Natural killer cell (primary cell): ENCODE measurements around the gene TRAF4. TPM values are rescaled to one million over a fixed set of nuclear protein-coding genes. Genes with fewer than 3 reads are reported as not detected.

ENCODE experiments used
- ATAC-seq, 3 donors: fragments of 150-1000 bp in 2 of 3; fragments of 200-7000 bp in 1 of 3; cut with Tn5 transposase; 1 replicate in 1 of 3; 2 replicates in 2 of 3; pipeline ENCODE4 v1.10.0; 2021; ENCODE audit warnings: mild to moderate bottlenecking in 2 of 3, moderate library complexity in 2 of 3
- DNase-seq, 2 donors: peaks; one replicate each; pipeline versions ENCODE4 v3.0.0 to v3.0.0-alpha.2; 2013 to 2021; ENCODE audit warnings: mixed read lengths in 1 of 2
- H3K27ac ChIP-seq: one replicate; pipeline ENCODE4 v1.5.1; 2013; ENCODE audit warnings: mild to moderate bottlenecking, low read length
- H3K27me3 ChIP-seq: one replicate; pipeline ENCODE4 v1.6.1; 2013; ENCODE audit warnings: low read length; ENCODE audit not compliant: control insufficient read depth, insufficient read depth
- H3K36me3 ChIP-seq: one replicate; pipeline ENCODE4 v1.6.1; 2013; ENCODE audit warnings: low read length; ENCODE audit not compliant: control insufficient read depth, insufficient read depth
- H3K4me1 ChIP-seq: one replicate; pipeline ENCODE4 v1.6.1; 2013; ENCODE audit warnings: low read length; ENCODE audit not compliant: control insufficient read depth, insufficient read depth
- H3K4me3 ChIP-seq: one replicate; pipeline ENCODE4 v1.5.1; 2013; ENCODE audit warnings: low read length
- H3K9me3 ChIP-seq: one replicate; pipeline ENCODE4 v1.6.1; 2013; ENCODE audit warnings: low read length; ENCODE audit not compliant: control insufficient read depth, insufficient read depth
- H3K27ac Mint-ChIP-seq, 2 donors: one replicate each; pipeline ENCODE4 v1.8.0; 2022; ENCODE audit warnings: mild to moderate bottlenecking in 2 of 2, mixed read lengths in 2 of 2, moderate library complexity in 1 of 2
- H3K27me3 Mint-ChIP-seq, 2 donors: one replicate each; pipeline ENCODE4 v1.8.0; 2022; ENCODE audit warnings: low read depth in 2 of 2, mixed read lengths in 2 of 2
- H3K36me3 Mint-ChIP-seq: one replicate; pipeline ENCODE4 v1.8.0; 2022; ENCODE audit warnings: mixed read lengths
- H3K4me1 Mint-ChIP-seq, 2 donors: one replicate each; pipeline ENCODE4 v1.8.0; 2022; ENCODE audit warnings: mixed read lengths in 2 of 2
- H3K4me3 Mint-ChIP-seq: one replicate; pipeline ENCODE4 v1.8.0; 2022; ENCODE audit warnings: mild to moderate bottlenecking, moderate library complexity, mixed read lengths
- H3K9me3 Mint-ChIP-seq, 2 donors: one replicate each; pipeline ENCODE4 v1.8.0; 2022; ENCODE audit warnings: mixed read lengths in 2 of 2
- WGBS: methylation state at CpG from one replicate; pipeline ENCODE4 v1.1.7; 2013; ENCODE audit warnings: missing lambda C conversion rate; ENCODE audit not compliant: insufficient coverage; 5-methylcytosine and 5-hydroxymethylcytosine counted together
- intact Hi-C: fragments of 100-400 bp; cut with micrococcal nuclease; formaldehyde crosslinking; loops from one replicate; pipeline ENCODE4 v1.14.2; 2022
- total RNA-seq, 4 donors: library from RNA; stranded (reverse); fragments of 120-200 nt in 1 of 4; gene quantifications; one replicate each; pipeline versions ENCODE4 v1.2.3 to v1.2.4, GENCODE V29; 2013 to 2022
- TF ChIP-seq, protein P1 (sequence below): fragments of 200-600 bp; IDR thresholded peaks from one replicate; pipeline ENCODE4 v1.8.0; 2022; ENCODE audit warnings: antibody characterized with exemption

Gene TRAF4
- total RNA-seq, 3 donors from 2014 or later (not counting 1 experiment from before 2014, with no cell fraction given), result 97.8 to 209 (median 122) TPM

DNA sequence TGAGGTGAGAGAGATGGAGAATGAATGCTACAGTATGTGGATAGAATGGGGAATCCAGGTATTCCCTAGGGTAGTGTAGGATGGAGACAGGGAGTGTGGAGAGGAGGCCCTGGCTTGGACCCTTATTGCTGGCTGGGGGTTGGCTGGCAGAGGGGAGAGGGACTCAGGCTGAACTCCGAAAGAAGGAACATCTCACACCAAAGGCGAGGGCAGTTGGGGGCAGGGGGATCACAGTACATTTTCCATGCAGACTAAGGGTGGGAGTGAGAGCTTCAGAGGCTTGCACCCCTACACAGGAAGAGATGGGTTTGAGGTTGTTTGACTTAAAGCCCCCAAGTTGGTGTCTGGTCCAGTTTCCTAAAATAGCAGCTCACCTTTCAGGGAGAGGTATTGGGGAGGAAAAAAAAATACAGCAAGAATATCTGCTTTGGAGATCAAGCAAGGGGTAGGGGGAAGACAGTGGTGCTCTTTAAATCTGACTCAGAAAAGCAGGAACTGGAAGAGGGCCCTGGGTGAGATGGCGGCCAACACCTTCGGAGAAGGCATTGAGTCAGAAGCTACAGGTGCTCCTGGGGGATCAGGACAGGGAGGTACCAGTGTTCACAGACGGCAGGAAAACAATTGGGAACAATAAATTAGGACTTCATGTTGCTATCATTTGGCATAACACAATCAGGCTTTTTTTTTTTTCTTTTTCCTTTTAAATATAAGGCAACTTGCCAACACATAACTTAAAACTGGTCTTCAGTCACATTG lies 12.4 kb downstream of the TRAF4 start:
- no peak overlapping the region for H3K4me3 ChIP-seq
- Mint-ChIP-seq H3K27me3 (no peaks in the 10 kb centered on the region), H3K36me3 (no peaks in the 10 kb centered on the region), H3K27ac (no peak overlapping the region), H3K4me3 (no peak overlapping the region), H3K4me1 (no peaks in the 10 kb centered on the region), H3K9me3 (no peaks in the 10 kb centered on the region)
- TF ChIP-seq, protein P1, sequence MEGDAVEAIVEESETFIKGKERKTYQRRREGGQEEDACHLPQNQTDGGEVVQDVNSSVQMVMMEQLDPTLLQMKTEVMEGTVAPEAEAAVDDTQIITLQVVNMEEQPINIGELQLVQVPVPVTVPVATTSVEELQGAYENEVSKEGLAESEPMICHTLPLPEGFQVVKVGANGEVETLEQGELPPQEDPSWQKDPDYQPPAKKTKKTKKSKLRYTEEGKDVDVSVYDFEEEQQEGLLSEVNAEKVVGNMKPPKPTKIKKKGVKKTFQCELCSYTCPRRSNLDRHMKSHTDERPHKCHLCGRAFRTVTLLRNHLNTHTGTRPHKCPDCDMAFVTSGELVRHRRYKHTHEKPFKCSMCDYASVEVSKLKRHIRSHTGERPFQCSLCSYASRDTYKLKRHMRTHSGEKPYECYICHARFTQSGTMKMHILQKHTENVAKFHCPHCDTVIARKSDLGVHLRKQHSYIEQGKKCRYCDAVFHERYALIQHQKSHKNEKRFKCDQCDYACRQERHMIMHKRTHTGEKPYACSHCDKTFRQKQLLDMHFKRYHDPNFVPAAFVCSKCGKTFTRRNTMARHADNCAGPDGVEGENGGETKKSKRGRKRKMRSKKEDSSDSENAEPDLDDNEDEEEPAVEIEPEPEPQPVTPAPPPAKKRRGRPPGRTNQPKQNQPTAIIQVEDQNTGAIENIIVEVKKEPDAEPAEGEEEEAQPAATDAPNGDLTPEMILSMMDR, result no peak
- H3K9me3 ChIP-seq, result no peaks in the 10 kb centered on the region
- no peaks in the 10 kb centered on the region for H3K4me1 ChIP-seq
- H3K27ac ChIP-seq, result no peak overlapping the region
- ATAC-seq (no peak), DNase-seq (no peak)
- intact Hi-C loops, result no loop called here
- WGBS, result 91% methylated on average over 5 of the region's 5 CpGs
- no peaks in the 10 kb centered on the region for H3K27me3 ChIP-seq
- H3K36me3 ChIP-seq, result peaks cover 17% of the 10 kb centered on the region

DNA sequence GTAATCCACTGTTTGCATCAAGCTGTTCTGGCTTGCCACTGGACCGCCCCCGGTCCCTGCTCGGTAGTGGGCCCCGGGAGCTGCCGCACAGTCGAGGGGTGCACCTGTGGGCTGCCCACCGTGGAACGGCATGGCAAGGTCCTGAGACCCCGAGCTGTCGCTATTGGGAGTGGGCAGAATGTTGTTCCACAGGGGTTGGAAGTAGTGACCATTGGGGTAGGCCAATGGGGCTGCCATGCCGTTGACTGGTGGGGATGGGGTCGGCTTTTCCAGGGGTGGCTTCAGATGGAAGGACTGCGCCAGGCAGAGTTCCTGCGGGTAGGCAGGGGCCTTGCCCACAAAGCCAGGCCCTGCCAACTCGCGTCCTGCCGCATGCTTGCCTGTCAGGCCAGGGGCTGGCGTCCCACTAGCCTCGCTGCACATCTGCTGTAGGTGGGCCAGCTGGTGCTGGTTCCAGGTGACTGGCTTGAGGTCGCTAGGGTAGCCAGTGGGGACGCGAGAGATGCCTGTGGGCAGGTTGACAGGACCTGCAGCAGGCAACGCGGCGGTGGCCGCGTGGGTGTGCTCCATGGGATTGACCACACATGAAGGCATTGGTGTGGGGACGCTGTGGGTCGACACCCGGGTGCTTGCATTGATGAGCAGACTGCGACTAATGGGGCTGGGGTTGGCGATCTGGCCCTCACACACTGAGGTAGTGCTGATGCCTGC lies 14.8 kb downstream of the TRAF4 start:
- TF ChIP-seq, protein P1, result no peak
- H3K27ac Mint-ChIP-seq, result no peak overlapping the region
- H3K4me1 Mint-ChIP-seq, result peaks cover 0 to under 1% of the 10 kb centered on the region in 2 donors
- peaks cover under 1% of the 10 kb centered on the region for H3K36me3 Mint-ChIP-seq
- H3K27ac ChIP-seq, result no peak overlapping the region
- no peaks in the 10 kb centered on the region for H3K27me3 ChIP-seq
- WGBS, result 97% methylated on average over 32 of the region's 32 CpGs
- H3K4me3 ChIP-seq, result no peak overlapping the region
- H3K27me3 Mint-ChIP-seq, result no peaks in the 10 kb centered on the region
- intact Hi-C loops, result no loop called here
- peaks cover 17% of the 10 kb centered on the region for H3K36me3 ChIP-seq
- no peaks in the 10 kb centered on the region for H3K4me1 ChIP-seq
- H3K9me3 ChIP-seq, result no peaks in the 10 kb centered on the region
- H3K9me3 Mint-ChIP-seq, result no peaks in the 10 kb centered on the region
- DNase-seq (no peak), ATAC-seq (no peak)
- H3K4me3 Mint-ChIP-seq, result no peak overlapping the region

DNA sequence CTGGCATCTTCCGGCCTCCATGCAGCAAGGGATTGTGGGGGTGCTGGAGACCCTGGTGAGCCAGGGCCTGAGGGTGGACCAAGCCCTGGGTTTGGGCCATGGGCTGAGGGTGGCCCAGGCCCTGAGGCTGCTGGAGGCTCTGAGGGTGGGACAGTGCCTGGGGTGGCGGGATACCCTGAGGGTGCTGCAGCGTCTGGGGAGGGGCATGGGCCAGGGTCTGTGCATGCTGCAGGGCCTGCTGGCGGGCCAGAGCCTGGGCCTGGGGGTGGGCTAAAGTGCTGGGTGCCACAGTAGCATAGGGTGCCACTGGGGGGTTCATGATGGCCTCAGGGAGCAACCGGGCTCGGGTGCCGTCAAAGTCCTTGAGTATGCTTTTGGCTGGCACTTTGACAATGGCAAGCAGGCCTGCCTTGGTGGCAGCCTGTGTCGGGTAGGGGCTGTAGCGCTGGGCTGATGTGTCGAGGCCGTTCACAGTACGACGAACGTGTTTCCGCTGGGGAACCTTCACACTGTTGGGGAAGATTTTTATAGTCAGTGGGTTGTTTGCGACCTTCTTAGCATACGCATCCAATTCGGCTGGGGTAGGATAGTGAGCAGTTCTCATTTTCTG lies 15.6 kb downstream of the TRAF4 start:
- Histone ChIP-seq H3K27ac (no peak overlapping the region), H3K27me3 (no peaks in the 10 kb centered on the region), H3K4me1 (no peaks in the 10 kb centered on the region), H3K36me3 (peaks cover 17% of the 10 kb centered on the region), H3K9me3 (no peaks in the 10 kb centered on the region), H3K4me3 (no peak overlapping the region)
- Mint-ChIP-seq H3K36me3 (peaks cover 6% of the 10 kb centered on the region), H3K9me3 (no peaks in the 10 kb centered on the region), H3K4me3 (no peak overlapping the region), H3K27ac (no peak overlapping the region), H3K4me1 (peaks cover 5% of the 10 kb centered on the region in 2 donors), H3K27me3 (no peaks in the 10 kb centered on the region)
- DNase-seq (no peak), ATAC-seq (no peak)
- intact Hi-C loops, result no loop called here
- WGBS, result 98% methylated on average over 18 of the region's 18 CpGs
- TF ChIP-seq, protein P1, result no peak
